ENCODE results near the gene TBC1D16.

TBC1D16 gene

DNA sequence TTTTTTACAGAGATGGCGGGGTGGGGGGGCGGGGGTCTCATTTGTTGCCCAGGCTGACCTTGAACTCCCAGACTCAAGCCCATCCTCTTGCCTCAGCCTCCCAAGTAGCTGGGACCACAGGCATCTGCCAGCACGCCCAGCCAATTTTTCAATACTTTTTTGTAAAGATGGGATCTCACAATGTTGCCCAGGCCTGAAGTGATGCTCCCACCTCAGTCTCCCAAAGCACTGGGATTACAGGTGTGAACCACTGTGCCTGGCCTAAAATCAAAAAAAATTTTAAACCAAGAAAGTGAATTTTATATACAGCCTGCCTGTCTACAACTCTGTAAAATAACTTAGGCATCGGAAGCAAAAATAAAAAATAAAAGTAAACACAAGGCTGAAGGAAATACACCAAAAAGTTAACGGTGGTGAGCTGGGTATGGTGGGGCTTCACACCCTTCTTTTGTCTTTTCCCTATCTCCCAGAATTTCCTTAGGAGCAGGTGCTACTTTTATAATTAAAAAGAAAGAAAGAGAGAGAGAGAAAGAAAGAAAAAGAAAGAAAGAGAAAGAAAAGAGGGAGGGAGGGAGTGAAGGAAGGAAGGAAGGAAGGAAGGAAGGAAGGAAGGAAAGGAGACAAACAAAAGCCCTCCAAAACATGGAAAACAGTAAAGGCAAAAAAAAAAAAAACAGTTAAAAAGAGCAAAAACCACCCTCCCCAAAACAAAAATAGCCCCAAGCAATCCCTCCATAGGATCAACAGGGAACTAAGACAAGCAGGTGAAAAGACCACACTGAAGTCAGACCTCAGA is 51.4 kb downstream of the TBC1D16 start:
- H3K27ac ChIP-seq (ENCODE audit: low read length) = no peak overlapping the region
- no peaks in the 10 kb centered on the region for H3K9me3 ChIP-seq (ENCODE audit: insufficient read depth, low read length, severe bottlenecking)
- no peaks in the 10 kb centered on the region for H4K20me1 ChIP-seq (ENCODE audit: insufficient read depth, low read length)
- H3K4me2 ChIP-seq (ENCODE audit: insufficient read depth, low read length) = no peak overlapping the region
- no peak overlapping the region for H3K4me3 ChIP-seq (ENCODE audit: low read depth in 1 of 2, low read length in 2 of 2)
- no peak overlapping the region for H2AFZ ChIP-seq (ENCODE audit: low read depth, low read length)
- ATAC-seq (ENCODE audit: insufficient read depth, low read depth) (no peak), DNase-seq (no peak)
- H3K27me3 ChIP-seq (ENCODE audit: insufficient read depth, low read length, poor library complexity) = no peaks in the 10 kb centered on the region
- no peak overlapping the region for H3K9ac ChIP-seq (ENCODE audit: low read depth, low read length)
- no peak for TF ChIP-seq EZH2 (IDR thresholded peaks at IDR 0.05; ENCODE audit: borderline replicate concordance, low read depth, low read length, severe bottlenecking)
- TF ChIP-seq, protein P1, sequence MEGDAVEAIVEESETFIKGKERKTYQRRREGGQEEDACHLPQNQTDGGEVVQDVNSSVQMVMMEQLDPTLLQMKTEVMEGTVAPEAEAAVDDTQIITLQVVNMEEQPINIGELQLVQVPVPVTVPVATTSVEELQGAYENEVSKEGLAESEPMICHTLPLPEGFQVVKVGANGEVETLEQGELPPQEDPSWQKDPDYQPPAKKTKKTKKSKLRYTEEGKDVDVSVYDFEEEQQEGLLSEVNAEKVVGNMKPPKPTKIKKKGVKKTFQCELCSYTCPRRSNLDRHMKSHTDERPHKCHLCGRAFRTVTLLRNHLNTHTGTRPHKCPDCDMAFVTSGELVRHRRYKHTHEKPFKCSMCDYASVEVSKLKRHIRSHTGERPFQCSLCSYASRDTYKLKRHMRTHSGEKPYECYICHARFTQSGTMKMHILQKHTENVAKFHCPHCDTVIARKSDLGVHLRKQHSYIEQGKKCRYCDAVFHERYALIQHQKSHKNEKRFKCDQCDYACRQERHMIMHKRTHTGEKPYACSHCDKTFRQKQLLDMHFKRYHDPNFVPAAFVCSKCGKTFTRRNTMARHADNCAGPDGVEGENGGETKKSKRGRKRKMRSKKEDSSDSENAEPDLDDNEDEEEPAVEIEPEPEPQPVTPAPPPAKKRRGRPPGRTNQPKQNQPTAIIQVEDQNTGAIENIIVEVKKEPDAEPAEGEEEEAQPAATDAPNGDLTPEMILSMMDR (IDR thresholded peaks at IDR 0.05; ENCODE audit: borderline replicate concordance, extremely low read depth, low read length, poor library complexity, severe bottlenecking) = no peak
- no peaks in the 10 kb centered on the region for H3K4me1 ChIP-seq (ENCODE audit: insufficient read depth, low read length)
- H3K79me2 ChIP-seq (ENCODE audit: insufficient read depth, low read length) = no peaks in the 10 kb centered on the region
- no peaks in the 10 kb centered on the region for H3K36me3 ChIP-seq (ENCODE audit: insufficient read depth, low read length)

DNA sequence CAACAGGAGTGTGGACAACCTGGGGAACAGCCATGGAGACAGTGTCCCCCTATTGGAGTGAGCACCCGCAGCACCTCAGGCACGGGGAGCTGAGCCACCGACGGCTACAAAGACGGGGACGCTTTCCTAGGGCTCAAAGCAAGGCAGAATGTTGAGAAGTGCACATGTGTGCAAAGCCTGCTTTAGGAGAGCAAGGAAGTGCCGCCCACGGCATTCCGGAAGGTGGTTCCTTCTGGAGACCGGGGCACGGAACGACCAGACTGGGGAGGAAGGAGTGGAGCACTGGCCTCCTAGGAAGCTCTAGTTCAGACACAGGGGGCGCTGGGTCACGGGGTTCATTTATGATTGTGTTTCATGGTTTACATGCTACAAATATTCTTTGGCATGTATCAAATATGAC is 52.2 kb downstream of the TBC1D16 start:
- H4K20me1 ChIP-seq (ENCODE audit: insufficient read depth, low read length) = no peaks in the 10 kb centered on the region
- ATAC-seq (ENCODE audit: insufficient read depth, low read depth) = no peak
- no peaks in the 10 kb centered on the region for H3K27me3 ChIP-seq (ENCODE audit: insufficient read depth, low read length, poor library complexity)
- H3K9me3 ChIP-seq (ENCODE audit: insufficient read depth, low read length, severe bottlenecking) = no peaks in the 10 kb centered on the region
- H3K4me3 ChIP-seq (ENCODE audit: low read depth in 1 of 2, low read length in 2 of 2) = no peak overlapping the region
- no peak for TF ChIP-seq EZH2 (IDR thresholded peaks at IDR 0.05; ENCODE audit: borderline replicate concordance, low read depth, low read length, severe bottlenecking)
- TF ChIP-seq, protein P1 (IDR thresholded peaks at IDR 0.05; ENCODE audit: borderline replicate concordance, extremely low read depth, low read length, poor library complexity, severe bottlenecking) = no peak
- no peaks in the 10 kb centered on the region for H3K36me3 ChIP-seq (ENCODE audit: insufficient read depth, low read length)
- H3K4me1 ChIP-seq (ENCODE audit: insufficient read depth, low read length) = no peaks in the 10 kb centered on the region
- H3K27ac ChIP-seq (ENCODE audit: low read length) = no peak overlapping the region
- no peak for DNase-seq
- H3K79me2 ChIP-seq (ENCODE audit: insufficient read depth, low read length) = no peaks in the 10 kb centered on the region
- H3K4me2 ChIP-seq (ENCODE audit: insufficient read depth, low read length) = no peak overlapping the region
- H3K9ac ChIP-seq (ENCODE audit: low read depth, low read length) = no peak overlapping the region
- no peak overlapping the region for H2AFZ ChIP-seq (ENCODE audit: low read depth, low read length)

DNA sequence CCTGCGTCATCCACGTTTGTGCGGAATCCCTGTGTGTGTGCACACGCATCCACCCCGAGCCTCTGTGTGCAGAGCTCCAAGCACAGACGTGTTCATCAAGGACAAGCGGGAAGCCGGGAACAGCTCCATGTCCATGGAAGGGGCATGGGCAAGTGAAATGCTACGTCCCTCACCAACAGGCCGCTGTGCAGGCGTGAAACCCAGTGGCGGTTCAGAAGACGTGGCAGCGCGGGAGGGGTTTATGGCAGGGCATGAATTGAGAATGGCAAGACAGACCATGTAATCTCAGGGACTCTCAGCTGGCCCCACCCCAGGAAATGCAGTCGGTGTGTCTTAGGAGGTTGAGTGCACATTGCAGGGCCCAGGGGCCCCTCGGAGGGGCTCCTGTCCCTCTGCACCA is 52.7 kb downstream of the TBC1D16 start:
- DNase-seq = no peak
- no peak overlapping the region for H3K9ac ChIP-seq (ENCODE audit: low read depth, low read length)
- H3K27me3 ChIP-seq (ENCODE audit: insufficient read depth, low read length, poor library complexity) = no peaks in the 10 kb centered on the region
- H3K4me1 ChIP-seq (ENCODE audit: insufficient read depth, low read length) = no peaks in the 10 kb centered on the region
- H3K4me2 ChIP-seq (ENCODE audit: insufficient read depth, low read length) = no peak overlapping the region
- ATAC-seq (ENCODE audit: insufficient read depth, low read depth) = no peak
- no peaks in the 10 kb centered on the region for H3K9me3 ChIP-seq (ENCODE audit: insufficient read depth, low read length, severe bottlenecking)
- no peaks in the 10 kb centered on the region for H3K79me2 ChIP-seq (ENCODE audit: insufficient read depth, low read length)
- H3K4me3 ChIP-seq (ENCODE audit: low read depth in 1 of 2, low read length in 2 of 2) = no peak overlapping the region
- no peak overlapping the region for H2AFZ ChIP-seq (ENCODE audit: low read depth, low read length)
- no peaks in the 10 kb centered on the region for H3K36me3 ChIP-seq (ENCODE audit: insufficient read depth, low read length)
- H4K20me1 ChIP-seq (ENCODE audit: insufficient read depth, low read length) = no peaks in the 10 kb centered on the region
- no peak for TF ChIP-seq EZH2 (IDR thresholded peaks at IDR 0.05; ENCODE audit: borderline replicate concordance, low read depth, low read length, severe bottlenecking)
- TF ChIP-seq, protein P1 (IDR thresholded peaks at IDR 0.05; ENCODE audit: borderline replicate concordance, extremely low read depth, low read length, poor library complexity, severe bottlenecking) = no peak
- H3K27ac ChIP-seq (ENCODE audit: low read length) = no peak overlapping the region
